GM18867 (cell line): ENCODE results near the gene EMSY.
A peak's percentile ranks its signal among the peaks of the same experiment; 100 is the strongest.
"Not testable (repeated sequence)": the region's sequence is repeated elsewhere in the genome, so short reads cannot be mapped to it uniquely, and the experiment has no call there.

Source experiments
- ATAC-seq: cut with Tn5 transposase; IDR thresholded peaks from one replicate; pipeline ENCODE4 v1.9.1; 2021; ENCODE audit warnings: mild to moderate bottlenecking, moderate library complexity; ENCODE audit not compliant: unreplicated experiment

EMSY gene, protein sequence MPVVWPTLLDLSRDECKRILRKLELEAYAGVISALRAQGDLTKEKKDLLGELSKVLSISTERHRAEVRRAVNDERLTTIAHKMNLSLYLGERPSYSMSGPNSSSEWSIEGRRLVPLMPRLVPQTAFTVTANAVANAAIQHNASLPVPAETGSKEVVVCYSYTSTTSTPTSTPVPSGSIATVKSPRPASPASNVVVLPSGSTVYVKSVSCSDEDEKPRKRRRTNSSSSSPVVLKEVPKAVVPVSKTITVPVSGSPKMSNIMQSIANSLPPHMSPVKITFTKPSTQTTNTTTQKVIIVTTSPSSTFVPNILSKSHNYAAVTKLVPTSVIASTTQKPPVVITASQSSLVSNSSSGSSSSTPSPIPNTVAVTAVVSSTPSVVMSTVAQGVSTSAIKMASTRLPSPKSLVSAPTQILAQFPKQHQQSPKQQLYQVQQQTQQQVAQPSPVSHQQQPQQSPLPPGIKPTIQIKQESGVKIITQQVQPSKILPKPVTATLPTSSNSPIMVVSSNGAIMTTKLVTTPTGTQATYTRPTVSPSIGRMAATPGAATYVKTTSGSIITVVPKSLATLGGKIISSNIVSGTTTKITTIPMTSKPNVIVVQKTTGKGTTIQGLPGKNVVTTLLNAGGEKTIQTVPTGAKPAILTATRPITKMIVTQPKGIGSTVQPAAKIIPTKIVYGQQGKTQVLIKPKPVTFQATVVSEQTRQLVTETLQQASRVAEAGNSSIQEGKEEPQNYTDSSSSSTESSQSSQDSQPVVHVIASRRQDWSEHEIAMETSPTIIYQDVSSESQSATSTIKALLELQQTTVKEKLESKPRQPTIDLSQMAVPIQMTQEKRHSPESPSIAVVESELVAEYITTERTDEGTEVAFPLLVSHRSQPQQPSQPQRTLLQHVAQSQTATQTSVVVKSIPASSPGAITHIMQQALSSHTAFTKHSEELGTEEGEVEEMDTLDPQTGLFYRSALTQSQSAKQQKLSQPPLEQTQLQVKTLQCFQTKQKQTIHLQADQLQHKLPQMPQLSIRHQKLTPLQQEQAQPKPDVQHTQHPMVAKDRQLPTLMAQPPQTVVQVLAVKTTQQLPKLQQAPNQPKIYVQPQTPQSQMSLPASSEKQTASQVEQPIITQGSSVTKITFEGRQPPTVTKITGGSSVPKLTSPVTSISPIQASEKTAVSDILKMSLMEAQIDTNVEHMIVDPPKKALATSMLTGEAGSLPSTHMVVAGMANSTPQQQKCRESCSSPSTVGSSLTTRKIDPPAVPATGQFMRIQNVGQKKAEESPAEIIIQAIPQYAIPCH (N-terminal part only)

GRCh38 chr11:76444384-76445120 lies at the start of gene EMSY:
Gene EMSY (plus strand): TSS chr11:76445018. CDS start chr11:76446939, 1,921 bp downstream.
- ATAC-seq = peak; percentile 92

DNA sequence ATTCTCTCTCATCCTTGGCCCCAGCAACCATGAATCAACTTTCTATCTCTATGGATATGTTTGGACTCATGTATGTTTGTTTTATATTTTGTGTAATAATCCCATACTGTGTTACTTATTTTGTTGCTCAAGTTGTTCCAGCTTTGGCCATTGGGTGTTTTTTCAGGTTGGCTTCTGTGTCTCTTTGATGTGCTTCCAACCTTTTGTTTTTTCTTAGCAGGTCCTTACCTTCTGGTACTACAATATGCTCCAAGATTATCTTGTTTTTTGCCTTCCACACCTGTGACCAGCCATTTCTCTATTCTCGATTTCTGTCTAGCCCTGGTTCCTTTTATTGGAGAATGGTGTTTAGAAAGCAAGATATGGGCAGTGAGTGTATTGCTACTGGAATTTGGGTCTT lies 49.5 kb upstream of the EMSY start:
- no peak for ATAC-seq

DNA sequence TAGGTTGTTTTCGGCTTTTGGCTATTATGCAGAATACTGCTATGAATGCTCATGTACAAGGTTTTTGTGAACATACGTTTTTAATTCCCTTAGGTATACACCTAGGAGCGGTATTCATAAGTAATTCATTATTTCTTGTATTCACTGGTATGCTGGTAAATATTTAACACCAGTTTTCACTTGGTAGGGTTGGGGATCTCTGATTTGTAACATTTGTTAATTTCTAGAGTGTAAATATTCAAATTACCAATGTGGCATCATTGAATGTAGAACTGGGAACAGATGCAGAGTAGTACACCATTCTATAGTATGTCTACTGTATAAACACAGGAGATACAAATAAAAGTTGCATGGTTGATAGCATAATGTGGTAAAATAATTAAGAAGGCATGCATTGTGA lies 47.4 kb upstream of the EMSY start:
- no peak for ATAC-seq

DNA sequence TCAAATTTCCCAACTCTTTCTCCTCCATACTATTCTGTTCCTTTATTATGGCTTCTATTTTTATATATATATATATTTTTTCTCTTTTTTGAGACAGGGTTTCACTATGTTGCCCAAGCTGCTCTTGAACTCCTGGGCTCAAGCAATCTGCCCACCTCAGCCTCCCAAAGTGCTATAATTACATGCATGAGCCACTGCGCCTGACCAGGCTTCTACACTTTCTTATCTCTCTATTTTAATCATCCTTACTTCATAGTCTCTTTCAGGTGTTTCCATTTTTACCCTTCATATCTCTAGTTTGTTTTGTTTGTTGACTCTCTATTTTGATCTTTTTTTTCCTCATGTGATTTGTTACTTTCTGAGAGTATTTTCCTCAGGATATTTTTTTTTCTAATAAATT lies 43.9 kb upstream of the EMSY start:
- no peak for ATAC-seq

DNA sequence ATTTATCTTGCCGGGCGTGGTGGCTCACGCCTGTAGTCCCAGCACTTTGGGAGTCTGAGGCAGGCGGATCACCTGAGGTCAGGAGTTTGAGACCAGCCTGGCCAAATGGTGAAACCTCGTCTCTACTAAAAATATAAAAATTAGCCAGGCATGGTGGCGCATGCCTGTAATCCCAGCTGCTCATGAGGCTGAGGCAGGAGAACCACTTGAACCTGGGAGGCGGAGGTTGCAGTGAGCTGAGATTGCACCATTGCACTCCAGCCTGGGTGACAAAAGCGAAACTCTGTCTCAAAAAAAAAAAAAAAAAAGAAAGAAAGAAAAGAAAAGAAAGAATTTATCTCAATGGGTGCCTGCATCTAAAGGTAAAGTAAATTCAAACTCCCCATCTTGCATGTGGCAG lies 43.3 kb upstream of the EMSY start:
- ATAC-seq = not testable (repeated sequence)

DNA sequence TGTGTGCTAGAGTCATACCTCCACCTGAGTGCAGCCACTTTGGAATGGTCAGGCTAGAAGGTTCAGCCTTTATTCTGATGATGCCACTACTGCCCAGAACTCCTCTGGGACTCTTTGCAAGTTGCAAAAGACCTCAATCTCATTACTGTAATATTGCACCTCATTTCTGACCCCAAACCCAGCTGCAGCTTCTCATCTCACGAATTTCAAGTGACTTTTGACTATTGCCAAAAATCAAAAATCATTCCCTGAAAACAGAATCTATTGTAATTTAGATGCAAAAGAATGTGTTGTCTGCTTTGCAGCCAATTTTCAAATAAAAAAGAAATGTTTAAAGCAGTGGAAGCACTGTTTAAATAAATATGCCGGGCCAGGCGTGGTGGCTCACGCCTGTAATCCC lies 38.5 kb upstream of the EMSY start:
- ATAC-seq = no peak

DNA sequence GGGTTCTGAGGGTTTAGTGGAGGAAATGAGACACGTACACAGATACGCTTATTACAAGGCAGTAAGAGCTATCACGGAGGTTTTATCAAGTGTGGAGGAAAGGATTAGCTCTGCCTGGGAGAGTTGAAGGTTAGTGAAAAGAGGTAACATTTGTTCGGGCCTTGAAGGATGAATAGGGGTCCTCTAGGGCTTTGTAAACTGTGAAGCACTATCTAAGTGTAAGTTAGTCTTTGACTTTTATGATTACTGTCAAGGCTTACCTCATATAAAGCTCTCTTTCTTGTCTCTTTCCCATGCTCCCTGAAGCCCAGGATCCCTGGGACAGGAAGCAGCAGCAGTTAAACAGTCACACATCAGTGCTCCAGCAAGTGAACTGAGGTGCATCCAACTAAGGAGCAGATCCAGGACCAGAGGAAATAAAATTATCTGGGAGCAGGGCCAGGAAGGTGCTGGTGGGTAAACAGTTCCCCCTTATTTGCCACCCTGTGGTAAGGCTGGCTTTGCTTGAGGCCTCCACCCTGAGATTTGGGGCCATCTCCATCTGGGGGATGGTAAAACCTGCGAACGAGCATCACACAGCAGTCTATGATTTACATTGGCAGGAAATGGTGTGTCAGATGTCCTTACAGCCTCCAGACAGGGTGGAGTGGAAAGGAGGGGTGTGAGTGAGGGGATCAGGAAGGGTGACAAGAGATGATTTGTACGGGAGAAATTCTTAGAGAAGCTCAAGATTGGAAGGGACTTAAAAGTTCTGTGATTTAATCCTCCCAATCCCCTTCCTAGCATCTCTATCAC lies 36.5 kb upstream of the EMSY start:
- no peak for ATAC-seq

- no peak for ATAC-seq
Measured at GRCh38 chr11:76410851-76411357, 33.9 kb upstream of the EMSY start.

- no peak for ATAC-seq
Measured at GRCh38 chr11:76415073-76415472, 29.7 kb upstream of the EMSY start.

DNA sequence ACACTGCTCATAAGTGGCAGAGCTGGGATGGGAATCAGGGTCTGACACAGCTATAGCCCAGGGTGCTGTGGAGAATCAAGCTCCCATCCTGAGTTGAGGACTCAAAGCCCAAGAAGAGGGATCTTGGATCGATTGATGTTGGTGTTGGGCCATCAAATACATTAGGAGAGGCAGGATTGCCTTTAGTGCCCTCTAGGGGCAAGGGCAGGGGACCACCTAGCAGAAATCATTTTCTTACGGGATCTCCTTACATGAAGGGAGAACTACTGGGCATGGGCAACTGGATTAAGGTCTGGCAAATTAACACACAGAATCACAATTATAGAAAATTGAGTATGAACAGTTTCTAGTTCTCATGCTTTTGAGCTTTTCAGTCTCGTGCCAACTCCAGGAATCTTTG lies 24.9 kb upstream of the EMSY start:
- no peak for ATAC-seq

DNA sequence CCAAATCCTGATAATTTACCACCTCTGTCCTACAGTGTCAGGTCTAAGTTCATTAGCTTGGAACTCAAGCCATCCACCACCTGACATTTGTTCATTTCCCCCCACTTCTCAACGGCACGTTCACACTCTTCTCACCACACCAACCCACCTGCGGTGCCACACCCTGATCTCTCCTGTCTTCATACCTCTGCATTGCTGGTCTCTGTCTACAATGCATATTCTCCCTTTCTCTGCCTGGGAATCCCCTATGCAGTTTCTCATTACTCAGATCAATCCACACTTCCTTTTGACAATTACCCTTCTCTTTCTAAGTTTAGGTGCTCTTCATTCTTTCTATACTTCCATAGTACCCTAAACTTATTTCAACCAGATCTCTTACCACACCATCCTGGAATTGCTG lies 20.4 kb upstream of the EMSY start:
- ATAC-seq = peak; percentile 66

DNA sequence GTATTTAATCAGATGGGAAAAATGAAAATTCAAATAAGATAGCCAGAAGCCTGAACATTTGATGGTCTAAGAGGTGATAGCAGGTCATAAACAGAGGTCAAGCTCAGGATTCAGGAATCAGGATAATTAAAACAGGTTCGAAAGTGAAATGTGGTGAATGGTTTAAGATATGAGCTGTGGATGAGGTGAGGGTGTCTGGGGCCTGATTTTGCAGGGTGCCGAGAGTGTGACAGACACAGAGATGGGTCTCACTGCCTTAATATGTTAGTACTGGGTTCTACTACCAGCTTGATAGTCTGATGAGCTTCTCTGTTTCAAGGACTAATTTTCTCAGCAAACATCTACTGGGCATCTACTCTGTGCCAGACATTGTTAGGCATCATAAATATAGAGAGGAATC lies 19.9 kb upstream of the EMSY start:
- ATAC-seq = no peak

DNA sequence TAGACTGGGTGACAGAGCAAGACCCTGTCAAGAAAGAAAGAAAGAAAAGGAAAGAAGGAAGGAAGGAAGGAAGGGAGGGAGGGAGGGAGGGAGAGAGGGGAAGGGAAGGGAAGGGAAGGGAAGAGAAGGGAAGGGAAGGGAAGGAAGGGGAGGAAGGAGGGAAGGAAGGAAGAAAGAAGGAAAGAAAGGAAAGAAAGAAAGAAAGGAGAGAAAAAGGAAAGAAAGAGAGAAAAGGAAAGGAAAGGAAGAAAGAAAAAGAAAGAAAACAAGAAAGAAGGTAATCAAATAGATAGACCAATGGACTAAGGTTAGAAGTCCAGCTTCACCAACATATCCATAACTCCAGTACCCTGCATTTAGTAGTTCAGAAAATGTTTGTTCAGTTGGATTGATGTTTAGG lies 18.2 kb upstream of the EMSY start:
- ATAC-seq = no peak

DNA sequence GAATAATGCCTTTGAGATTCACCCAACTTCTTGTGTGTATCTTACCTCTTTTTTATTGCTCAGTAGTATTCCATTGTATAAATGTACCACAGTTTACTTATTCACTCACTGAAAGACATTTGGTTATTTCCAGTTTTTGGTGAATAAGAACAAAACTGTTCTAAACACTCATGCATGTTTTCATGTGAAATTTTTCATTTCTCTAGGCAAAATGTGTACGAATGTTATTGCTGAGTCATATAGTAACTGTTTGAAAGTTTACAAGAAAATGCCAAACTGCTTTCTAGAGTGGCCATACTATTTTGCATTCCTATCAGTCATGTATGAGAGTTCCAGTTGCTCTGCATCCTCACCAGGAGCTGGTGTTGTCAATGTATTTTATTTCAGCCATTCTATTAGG lies 8.8 kb upstream of the EMSY start:
- ATAC-seq = no peak

- ATAC-seq = no peak
Measured at GRCh38 chr11:76443268-76443980, 1.4 kb upstream of the EMSY start.

GRCh38 chr11:76444065-76444383 lies 794 bp upstream of the EMSY start:
- ATAC-seq = no peak

GRCh38 chr11:76445121-76446084 lies 585 bp downstream of the EMSY start:
- ATAC-seq = peak; percentile 26

DNA sequence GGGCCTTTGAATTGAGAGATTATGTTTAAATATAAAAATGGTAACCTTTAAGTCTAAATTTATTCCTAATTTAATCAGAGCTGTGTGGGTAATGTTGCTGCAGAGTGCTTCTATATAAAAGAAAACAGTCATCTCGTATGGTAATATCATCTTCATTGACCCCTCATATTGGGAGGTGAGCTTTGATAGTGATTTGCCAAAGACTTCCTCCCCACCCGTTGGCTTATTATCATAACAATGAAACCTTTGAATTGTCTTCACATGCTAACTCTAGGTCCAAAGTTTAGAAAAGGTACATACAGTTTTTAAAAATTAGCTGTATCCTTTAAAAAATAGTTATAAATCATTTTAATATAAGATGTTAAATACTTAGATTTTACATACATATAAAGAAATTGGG lies 3.7 kb downstream of the EMSY start:
- ATAC-seq = no peak
